GM21786 (cell line): ENCODE data around the gene SPSB4.
"Not testable (repeated sequence)": the region's sequence is repeated elsewhere in the genome, so short reads cannot be mapped to it uniquely, and the experiment has no call there.

Experiments
- ATAC-seq: cut with Tn5 transposase; IDR thresholded peaks from one replicate; pipeline ENCODE4 v1.9.1; 2021; ENCODE audit not compliant: unreplicated experiment

Gene SPSB4

DNA sequence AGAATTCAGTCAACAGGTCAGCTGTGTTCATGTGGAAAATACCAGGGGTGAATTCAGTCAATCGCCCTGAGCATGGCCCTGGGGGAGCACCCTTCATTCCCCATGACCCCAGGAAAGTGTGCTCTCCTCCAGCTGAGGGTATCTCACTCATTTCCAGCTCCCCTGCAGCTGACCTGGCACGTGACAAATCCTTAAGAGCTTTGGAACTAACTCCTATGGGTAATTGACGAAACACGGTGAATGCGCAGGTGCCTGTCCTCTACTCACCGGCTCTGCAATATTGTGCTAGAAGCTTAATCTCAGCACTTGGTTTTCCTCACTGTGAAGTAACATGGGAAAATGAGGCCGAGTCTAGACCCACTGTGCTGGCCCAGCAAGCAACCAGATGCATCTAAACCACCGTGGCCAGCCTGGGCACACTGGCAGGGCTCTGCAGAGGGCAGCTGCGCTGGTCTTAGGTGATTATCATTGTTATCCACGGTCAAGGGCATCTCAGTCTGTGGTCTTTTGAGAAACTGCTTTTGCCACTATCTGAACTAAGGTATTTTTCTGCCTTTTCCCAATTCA, 63.1 kb downstream of the SPSB4 start:
- no peak for ATAC-seq

DNA sequence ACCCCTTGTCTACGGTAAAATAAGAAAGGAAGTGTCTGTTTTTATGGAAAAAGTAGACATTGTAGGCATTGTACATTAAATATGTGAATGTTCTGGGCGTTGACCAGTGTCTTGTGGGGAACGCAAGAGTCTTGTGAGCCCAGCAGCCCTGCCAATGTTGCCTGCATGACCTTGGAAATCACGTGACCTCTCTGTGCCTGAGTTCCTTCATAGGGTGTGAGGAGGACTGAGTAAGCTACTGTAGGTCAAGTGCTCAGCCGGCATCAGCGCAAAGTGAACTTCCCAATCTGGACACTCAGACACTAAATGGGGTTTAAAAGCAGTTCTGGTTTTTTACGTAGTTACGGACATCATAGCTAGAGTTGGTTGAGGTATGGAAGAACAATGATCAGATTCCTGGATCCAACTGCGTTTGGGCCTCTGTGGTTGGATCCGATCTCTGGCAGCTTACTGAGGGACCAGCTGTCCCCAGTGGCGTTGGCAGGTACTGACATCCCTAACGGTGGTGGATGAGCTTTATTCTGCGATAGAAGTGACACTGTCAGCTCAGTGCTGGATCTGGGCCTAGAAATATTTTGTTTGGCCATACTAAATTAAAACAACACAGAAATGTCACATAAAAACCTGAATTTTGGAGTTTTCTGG, 63.8 kb downstream of the SPSB4 start:
- no peak for ATAC-seq

DNA sequence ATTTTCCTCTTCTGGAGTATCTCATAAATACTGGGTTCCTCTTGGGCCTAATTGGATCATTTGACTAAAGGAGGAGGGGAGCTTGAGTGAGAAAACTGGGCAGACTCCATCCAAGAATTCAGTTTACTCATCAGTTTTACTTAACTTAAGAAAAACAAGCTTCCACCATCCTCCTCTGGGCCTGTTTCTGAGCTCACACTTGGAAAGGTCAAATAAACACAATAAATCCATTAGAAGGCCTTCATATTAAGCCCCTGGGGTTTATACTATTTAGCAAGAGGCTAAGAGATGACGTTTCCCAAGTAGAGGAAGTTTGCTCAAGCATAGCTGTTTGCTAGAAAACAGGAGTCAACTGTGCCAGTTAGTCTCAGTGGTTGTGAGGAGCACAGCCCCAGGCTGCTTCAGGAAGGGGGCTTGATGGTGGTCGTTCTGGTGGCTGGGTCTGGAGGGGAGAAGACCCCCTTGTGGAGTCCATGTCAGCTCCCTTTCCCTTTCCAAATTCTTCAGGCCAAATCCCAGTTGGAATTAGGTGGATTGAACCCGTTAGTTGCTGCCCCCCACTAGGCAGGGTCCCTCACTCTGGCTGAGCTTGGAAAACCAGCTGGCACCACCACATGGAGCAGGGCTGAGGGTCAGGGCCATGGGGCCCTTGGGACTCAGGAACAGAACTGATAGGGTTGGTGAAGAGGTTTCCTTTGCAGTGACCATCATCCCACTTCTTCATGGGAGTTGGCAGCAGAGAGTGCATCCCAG, 64.8 kb downstream of the SPSB4 start:
- no peak for ATAC-seq

DNA sequence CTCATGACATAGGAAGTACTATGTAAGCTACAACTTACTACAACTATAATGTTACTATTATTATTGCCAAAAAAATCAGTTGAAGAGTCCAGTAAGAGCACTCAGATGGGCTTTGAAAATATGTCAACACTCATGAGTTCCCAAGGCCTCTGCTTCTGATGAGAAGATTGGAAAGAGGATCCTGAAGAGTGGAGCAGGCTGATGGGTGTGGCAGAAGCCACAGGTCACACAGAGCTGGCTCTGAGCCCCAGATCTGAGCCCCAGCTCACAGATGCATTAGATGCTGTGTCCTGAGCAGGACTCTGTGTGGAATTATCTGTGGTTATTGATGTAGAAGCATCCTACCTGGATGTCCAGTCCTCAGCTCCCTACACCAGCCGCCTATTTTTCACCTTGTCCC, 65.6 kb downstream of the SPSB4 start:
- no peak for ATAC-seq

DNA sequence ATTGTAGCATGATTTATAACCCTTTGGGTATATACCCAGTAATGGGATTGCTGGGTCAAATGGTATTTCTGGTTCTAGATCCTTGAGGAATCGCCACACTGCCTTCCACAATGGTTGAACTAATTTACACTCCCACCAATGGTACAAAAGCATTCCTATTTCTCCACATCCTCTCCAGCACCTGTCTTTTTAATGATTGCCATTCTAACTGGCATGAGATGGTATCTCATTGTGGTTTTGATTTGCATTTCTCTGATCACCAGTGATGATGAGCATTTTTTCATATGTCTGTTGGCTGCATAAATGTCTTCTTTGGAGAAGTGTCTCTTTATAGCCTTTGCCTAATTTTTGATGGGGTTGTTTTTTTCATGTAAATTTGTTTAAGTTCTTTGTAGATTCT, 66.8 kb downstream of the SPSB4 start:
- not testable (repeated sequence) for ATAC-seq

DNA sequence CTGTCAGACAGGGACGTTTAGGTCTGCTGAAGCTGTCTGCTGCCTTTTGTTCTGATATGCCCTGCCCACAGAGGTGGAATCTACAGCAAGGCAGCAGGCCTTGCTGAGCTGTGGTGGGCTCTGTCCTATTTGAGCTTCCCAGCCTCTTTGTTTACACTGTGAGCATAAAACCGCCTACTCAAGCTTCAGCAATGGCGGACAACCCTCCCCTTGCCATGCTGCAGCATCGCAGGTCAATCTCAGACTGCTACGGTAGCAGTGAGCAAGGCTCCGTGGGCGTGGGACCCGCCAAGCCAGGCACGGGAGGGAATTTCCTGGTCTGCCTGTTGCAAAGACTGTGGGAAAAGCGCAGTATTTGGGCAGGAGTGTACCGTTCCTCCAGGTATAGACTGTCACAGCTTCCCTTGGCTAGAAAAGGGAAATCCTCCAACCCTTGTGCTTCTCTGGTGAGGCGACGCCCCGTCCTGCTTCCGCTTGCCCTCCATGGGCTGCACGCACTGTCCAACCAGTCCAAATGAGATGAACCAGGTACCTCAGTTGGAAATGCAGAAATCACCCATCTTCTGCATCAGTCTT, 71.4 kb downstream of the SPSB4 start:
- no peak for ATAC-seq

DNA sequence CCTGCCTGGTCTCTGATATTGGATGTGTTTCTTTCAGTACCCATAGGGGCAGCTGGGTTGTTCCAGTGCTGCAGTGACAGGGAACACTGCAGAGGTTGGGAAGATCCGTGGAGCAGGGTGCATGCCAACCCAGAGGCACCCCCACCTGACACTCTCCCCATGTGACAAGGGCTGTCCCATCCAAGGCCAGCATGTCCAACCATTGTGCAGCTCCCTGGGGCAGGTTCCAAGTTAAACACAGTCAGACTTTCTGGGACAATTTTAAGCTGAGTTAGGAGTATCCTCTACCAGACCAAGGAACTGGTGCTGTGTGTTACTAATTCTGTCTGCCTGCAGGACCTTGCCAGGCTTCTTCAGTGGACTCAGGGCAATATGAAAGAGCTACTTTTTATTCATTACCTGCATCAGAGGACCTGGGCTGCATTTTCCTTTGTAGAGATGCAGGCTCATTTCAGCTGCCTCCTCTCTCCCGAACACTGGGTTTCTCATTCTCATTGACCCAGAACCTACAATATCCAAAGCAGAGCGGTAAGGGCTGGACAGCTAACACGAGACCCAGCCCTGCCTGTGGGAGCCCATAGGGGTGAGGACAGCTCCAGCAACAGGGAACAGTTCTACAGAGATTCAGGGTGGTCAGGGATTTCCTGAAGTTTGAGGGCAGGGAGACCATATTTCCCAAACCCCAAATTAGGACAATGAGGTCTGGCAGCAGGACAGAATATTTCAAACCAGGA, 72.7 kb downstream of the SPSB4 start:
- no peak for ATAC-seq

DNA sequence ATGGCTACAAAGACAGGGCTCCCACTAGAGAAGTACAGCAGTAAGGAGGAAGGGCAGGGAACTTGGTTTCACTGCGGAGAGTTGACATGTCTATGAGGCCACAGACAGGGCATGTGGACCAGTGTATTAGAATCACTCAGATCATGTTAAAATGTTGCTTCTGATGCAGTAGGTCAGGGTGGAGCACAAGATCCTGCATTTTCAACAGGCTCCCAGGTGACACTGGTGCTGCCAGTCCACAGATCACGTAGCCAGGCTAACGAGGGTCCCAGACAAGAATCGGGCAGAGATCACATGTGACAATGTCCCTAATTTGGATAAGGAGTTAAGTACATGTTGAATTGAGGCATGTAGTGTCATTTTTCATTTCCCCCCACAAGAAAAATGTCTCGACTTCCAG, 73.6 kb downstream of the SPSB4 start:
- no peak for ATAC-seq

DNA sequence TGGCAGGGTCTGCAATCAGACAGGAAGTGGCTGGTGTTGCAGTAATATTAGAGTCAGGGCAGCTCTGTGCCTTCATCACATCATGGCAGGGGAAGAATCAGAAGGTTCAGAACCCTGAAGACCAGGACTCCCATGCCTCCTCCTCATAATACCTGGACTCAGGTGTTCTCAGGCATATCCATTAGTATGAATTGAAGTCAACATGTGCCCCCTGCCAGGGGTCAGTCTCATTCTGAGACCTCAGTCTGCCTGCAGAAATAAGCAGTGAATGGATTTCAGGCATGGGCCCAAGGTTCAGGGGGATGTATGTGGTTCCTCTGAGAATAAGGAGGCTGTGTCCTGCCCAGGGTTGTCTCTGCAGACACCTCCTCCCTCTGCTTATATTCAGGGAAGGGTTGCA, 74.2 kb downstream of the SPSB4 start:
- ATAC-seq = no peak

DNA sequence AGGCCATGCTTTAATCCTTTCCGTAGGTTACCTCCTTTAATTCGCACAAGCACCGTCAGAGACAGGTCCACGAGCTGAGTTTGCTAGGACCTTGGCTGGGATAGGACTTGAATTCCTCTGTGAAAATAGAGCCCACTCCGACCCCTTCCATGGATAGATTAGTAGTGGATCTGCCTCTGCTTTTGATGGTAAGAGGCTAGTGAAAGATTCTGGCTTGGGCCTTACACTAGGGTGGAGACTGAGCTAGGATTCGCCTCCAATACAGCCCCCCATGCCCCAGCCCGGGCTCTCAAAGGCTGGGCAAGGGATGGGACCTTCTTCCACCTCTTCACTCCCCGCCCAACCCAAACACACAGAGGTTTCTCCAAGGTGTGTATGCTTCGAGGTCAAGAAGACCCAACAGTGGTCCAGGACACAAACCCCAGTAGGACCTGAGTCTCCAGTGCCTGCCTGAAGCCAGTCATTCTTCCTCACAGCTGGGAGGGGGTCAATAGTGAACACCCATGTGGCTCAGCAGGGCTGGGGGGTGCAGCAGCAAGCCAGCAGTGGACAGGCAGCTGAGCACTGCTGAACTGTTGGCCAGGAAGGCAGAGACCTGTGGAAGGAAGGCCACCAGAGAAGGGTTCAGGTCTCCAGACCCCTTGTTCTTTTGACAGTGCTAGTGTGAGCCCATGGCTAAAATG, 75.7 kb downstream of the SPSB4 start:
- ATAC-seq = no peak

DNA sequence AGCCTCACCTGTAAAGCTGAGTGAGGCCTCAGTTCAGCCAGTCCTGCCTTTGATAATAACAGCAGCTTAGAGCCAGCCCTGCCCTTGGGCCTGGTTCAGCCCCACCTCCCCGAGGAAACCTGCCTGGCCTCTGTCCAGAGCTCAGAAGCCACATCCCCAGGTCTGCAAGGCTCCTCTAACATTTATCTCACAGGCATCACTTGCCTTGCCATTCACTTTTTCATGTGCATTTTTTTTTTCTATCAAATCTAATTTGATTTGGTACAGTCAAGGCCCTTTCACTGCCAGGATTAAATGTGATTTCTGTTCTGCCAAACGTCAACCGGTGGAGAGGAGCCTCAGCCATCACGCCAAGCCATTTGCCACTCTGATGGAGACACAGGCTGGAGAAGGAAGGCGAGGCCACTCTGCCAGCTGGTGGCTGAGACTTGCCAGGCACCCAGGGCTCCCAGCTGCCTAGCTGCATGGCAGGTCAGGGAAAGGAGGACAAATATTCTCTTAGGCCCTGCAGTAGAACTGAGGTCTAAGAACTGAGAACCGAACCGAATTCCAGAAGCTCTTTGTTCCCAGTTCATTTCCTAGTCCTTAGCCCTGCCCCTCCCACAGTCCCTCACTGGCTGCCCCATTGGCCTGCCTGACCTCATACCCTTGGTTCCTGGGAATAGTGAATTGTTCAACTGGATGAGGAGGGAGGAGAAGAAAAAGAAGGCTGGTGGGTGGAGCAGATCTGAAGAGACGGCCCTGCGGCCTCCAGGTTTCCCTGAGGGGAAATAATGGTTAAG, 76.4 kb downstream of the SPSB4 start:
- ATAC-seq = no peak

DNA sequence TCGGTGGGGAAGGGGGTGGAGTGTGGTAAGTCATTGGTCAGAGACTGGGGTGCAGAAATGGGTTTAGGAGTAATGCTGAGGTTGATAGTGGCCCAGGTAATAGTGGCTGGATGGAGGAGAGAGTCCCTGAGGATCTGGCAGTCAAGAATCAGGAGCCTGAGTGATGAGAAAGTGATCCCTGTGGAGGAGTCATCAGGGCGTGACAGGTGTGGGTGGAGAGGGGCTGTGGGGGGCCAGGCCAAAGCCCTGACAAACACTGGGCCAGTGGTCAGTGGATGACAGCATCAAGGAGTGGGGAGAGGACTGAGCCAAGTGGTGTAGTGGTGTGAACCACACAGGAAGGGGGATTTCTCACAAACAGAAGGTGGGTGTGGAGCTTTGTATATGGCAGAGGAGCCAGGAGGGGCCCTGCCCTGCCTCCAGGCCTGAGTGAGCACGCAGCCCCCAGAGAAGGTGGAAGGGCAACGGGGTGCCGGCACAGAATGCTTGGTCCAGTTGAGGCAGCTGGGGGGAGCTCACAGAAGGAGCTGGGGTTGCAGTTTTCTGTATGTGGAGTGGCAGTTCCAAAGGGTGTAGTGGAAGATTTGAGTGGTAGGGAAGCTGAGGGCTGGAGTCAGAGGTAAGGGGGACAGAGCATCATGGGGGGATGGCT, 77.1 kb downstream of the SPSB4 start:
- ATAC-seq = no peak

DNA sequence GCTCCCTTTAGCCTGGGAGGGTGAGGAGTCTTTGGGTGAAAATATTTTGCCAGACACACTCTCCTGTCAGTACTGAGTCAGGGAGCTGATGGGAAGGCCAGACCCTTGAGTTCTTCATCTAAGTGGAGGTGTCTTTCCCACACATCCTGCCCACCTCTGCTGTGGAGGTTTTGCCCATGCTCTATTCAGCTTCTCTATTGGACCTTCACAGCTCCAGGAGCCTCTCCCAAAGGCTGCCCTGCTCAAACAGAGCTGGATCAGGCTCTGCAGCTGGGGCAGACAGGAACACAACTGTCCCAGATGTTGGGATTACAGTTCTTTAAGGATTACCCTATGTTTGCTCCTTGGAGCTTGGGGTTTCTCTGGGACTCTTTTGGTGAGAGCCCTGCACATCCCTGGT, 77.9 kb downstream of the SPSB4 start:
- no peak for ATAC-seq

DNA sequence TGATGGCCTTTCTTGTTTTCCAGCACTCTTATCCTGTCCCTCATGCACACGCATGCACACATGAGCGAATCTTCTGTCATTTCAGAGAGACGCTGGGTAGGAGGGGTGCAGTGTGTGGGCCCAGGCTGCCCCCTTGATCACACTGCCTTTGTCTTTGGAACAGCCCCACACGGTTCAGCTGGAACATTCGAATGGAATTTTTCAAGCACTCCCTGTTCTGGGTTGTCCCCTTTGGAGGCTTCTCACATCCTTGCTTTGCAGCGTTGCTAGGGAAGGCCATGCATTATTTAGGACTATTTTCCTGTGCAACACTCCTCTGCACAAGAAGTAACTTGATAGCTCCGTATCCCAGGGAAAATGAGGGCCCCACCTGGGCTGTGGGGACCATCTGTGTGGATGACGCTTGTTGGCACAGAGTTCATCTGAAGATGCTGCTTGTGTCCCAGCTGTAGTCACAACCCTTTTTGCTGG, 78.4 kb downstream of the SPSB4 start:
- ATAC-seq = no peak

DNA sequence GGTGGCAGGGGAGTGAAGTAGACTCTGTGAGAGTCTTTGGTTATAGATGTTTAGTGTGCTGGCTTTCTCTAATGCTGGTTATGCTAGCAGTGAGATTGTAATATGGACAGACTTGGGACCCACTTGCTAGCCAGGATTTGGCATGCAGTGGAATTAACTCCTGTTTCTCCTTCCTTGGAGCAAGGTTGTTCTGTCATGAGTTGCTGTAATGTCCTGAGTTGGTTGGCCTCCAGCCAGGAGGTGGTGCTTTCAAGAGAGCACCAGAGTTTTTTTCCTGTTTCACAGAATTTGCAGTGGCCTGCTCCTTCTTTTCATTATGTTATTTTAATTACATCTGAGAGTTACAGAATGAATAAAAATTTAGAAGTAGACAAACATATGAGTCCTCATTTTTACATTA, 92.4 kb downstream of the SPSB4 start:
- ATAC-seq = no peak

DNA sequence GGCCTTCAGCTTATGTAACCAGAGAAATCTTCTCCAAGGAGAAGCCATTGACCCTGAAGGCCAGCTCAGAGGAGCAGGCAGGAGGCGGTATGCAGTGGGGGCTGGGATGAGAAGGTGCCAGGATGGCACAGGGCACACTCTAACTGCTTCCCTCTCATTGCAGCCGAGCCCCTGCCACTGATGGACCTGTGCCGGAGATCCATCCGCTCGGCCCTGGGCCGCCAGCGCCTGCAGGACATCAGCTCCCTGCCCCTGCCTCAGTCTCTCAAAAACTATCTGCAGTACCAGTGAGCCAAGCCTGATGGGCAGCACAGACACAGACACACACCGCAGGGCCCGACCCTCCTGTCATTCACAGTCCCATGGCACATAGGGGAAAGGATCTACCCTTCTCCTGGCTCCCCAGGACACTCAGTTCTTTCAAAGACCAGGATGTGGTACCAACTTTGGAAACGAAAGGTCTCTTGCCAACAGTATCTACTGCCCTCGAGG, 95.9 kb downstream of the SPSB4 start:
- ATAC-seq = no peak

DNA sequence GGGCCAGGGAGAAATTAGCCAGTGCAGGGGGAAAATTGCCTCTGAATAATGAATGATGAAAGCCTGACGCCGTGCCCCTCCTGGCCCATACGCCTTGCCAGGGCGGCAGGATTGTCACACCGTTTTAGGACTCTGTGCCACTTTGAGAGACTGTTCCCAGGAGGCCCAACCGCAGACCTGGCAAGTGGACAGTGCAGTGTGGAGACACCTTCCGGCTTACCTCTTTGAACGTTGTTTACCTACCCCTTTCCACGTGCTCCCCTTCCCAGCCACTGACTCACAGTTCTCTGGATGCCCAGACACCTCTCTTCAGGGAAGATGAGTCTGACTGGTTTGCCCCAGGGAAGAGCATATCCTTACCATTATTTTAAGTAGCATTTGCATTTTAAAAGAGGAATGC, 96.5 kb downstream of the SPSB4 start:
- ATAC-seq = no peak

DNA sequence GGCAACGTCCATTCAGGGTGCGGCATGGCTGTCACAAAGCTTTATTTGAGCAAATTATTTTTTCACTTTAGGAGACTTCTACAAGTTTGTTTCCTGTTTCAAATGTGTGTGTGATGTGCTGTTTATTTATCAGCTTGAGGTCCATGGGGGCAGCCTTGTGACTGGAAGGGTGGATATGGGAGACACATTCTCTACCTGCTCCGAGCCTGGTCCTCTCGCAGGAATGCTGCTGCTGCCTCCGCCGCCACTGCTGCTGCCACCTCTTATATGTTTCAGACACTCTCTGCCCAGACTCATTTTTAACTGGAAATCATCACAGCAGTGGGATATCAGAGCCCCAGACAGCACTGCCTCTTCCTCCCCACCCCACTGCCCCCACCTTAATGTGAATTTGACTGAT, 97.0 kb downstream of the SPSB4 start:
- ATAC-seq = no peak

DNA sequence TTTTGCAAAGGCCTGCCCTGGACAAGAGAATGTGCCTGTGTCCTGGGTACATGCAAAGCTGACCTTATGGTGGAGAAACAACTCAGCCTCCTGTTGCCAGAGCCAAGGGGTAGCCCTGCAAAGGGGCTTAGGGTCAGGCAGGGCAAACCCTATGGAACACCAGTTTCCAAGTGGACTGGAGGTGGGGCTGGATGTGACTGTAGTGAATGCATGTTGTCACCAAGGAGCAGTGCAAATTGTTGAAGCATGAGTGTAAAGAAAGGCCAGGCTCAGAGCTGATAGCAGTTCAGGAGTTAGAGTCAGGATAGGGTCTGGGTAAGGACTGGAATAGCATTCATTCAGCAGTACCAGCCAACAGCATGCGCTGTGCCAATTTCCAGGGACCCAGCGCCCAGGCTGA, 97.6 kb downstream of the SPSB4 start:
- ATAC-seq = no peak
